Adipose tissue (tissue), 3 donors: ENCODE results near the gene MRPS7. TPM values are rescaled to one million over a fixed set of nuclear protein-coding genes. Genes with fewer than 3 reads are reported as not detected.
A peak's percentile ranks its signal among the peaks of the same experiment; 100 is the strongest.
"Not testable (repeated sequence)": the region's sequence is repeated elsewhere in the genome, so short reads cannot be mapped to it uniquely, and the experiment has no call there.

Source experiments
- H3K27ac ChIP-seq: one replicate; pipeline ENCODE4 v1.5.1; 2013; ENCODE audit warnings: low read depth, low read length
- WGBS, 3 donors: extraction: QIAGEN DNeasy Blood & Tissue Kit; methylation state at CpG; one replicate each; pipeline ENCODE4 v1.1.7; 2013; 5-methylcytosine and 5-hydroxymethylcytosine counted together
- polyA plus RNA-seq, 3 donors: library from polyadenylated mRNA; stranded (reverse); fragments of 200-250 nt; gene quantifications; one replicate each; pipeline ENCODE4 v1.2.3, GENCODE V29; 2013
- donor health status: healthy with polysubstance abuse.
- donor health status: Bipolar disorder and iron deficiency.
- donor health status: healthy.

Gene MRPS7
- polyA plus RNA-seq, 3 donors: 28.9 to 82.7 (median 51.6) TPM

DNA sequence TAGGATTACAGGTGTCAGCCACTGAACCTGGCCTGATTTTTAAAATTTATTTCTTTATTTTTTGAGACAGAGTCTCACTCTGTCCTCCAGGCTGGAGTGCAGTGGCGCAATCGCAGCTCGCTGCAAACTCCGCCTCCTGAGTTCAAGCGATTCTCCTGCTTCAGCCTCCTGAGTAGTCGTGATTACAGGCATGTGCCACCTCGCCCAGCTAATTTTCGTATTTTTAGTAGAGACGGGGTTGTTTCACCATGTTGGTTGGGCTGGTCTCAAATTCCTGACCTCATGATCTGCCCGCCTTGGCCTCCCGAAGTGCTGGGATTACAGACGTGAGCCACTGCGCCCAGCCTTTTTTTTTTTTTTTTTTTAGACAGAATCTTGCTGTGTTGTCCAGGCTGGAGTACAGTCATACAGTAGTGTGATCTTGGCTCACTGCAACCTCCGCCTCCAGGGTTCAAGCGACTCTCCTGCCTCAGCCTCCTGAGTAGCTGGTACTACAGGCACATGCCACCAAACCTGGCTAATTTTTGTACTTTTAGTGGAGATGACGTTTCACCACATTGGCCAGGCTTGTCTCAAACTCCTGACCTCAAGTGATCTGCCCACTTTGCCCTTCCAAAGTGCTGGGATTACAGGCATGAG lies 31.2 kb downstream of the MRPS7 start:
- H3K27ac ChIP-seq: not testable (repeated sequence)
- WGBS, 3 donors: 64 to 84% (median 65%) methylated on average over 15 to 16 of the region's 16 CpGs

DNA sequence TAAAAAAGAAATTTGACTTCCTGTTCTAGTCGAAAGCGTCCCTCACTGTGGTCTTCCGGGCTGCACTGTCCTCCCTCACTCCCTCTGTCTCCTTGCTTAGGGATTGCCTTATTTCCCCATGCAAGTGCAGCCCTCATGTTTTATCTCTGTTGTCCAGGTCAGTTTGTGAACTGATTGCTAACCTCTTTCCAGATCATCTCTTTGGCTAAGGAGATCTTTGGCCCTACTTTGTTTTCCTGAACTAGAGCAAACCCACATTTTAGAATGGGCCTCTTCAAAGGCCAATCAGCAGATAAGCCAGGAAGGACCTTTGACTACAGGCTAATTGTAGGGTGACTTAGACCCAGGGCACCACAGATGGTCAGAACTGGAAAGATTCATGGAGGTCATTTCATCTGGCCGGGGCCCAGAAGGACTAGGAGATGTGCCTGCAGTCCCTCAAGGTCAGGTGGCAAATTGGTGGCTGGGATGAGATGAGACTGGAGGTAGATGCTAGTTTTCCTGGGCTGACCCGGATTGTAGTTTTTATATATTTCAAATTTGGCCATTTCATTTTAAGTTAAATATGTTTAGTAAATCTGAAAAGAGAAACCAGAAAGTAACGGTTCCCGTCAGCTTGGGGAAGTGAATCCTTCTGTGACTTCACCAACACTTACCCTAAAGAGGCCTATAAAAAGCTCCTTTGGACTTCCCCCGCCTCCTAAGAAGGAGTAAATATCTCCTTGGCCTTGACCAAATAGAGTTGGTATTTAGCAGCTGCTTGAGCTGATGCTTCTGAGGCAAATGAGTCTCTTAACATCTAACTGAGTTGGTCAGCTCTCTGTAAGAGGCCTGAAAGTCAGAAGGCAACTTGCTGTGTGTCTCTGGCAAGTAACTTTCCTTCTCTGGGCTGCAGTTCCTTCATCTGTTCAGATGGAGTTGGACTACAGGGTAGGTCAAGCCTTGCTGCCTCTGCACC lies 33.8 kb downstream of the MRPS7 start:
- H3K27ac ChIP-seq: peak overlapping the region; percentile 44
- 55 to 82% (median 70%) methylated on average over 8 of the region's 8 CpGs for WGBS, 3 donors

GRCh38 chr17:75300280-75300679 lies 38.6 kb downstream of the MRPS7 start:
- H3K27ac ChIP-seq: no peak overlapping the region
- 69 to 80% (median 72%) methylated on average over 7 of the region's 7 CpGs for WGBS, 3 donors

GRCh38 chr17:75301049-75301448 lies 39.4 kb downstream of the MRPS7 start:
- no peak overlapping the region for H3K27ac ChIP-seq
- WGBS, 3 donors: 65 to 76% (median 73%) methylated on average over 9 of the region's 9 CpGs

- 76 to 88% (median 77%) methylated on average over 17 of the region's 17 CpGs for WGBS, 3 donors
- no peak overlapping the region for H3K27ac ChIP-seq
Measured at GRCh38 chr17:75301502-75302206, 40.0 kb downstream of the MRPS7 start.

DNA sequence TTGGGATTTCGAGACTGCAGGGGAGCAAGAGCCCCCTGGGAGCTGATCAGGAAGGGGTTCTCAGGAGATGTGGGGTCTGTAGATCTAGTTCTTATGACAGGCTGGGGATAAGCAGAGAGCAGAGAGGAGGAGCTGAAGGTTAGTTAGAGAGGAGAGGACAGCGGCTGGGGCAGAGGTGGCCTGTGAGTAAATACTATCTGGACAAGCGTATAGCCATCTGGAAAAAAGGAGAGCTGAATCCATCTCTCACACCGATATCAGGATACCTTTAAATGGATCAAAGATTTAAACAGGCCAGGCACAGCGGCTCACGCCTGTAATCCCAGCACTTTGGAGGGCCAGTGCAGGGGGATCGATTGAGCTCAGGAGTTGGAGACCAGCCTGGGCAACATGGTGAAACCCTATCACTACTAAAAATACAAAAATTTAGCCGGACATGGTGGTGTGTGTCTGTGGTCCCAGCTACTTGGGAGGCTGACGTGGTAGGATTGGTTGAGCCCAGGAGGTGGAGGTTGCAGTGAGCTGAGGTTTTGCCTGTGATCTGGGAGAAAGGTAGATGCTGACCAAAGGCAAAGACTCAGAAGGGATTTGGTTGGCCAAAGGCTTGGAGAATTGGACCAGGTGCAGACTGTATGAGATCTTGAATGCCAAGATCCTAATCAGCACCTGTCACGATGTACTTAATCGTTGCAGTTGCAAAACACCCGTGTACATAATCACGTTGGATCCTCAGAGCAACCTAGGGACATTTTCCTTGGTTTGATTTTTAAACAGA lies 46.5 kb downstream of the MRPS7 start:
- 70 to 74% (median 74%) methylated on average over 13 of the region's 13 CpGs for WGBS, 3 donors
- no peak overlapping the region for H3K27ac ChIP-seq

DNA sequence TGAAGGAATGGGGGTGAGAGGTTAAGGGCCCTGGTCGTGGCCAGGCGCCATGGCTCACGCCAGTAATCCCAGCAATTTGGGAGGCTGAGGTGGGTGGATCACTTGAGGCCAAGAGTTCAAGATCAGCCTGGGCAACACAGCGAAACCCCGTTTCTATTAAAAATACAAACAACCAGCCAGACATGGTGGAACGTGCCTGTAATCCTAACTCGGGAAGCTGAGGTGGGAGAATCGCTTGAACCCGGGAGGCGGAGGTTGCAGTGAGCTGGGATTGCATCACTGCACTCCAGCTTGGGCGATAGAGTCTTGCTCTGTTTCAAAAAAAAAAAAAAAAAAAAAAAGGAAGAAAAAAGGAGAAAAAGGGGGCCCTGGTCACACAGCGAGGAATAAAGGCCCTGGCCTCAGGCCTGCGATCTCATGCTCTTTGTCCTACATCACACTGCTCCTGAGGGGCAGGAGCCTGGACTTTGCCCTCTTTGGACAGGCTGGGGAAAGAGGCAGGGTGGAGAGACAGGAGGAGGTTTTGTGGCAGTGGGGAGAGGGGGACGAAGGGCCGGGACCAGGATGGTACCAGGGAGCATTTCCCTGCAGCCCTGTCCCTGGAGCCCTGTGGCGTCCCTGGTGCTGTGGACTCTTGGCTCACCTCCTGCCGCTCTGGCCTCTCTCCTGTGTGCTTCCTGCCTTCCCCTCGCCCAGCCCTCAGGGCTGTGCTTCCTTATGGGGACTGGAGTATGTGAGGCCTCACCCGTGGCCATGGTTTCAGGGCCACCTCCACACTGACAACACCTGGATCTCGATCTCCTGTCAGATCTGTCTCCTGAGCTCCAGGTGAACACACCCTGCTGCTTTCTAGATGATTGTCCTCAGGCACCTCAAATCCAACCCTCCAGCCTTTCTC lies 47.3 kb downstream of the MRPS7 start:
- 26 to 47% (median 37%) methylated on average over 20 of the region's 20 CpGs for WGBS, 3 donors
- H3K27ac ChIP-seq: peak overlapping the region; percentile 72

DNA sequence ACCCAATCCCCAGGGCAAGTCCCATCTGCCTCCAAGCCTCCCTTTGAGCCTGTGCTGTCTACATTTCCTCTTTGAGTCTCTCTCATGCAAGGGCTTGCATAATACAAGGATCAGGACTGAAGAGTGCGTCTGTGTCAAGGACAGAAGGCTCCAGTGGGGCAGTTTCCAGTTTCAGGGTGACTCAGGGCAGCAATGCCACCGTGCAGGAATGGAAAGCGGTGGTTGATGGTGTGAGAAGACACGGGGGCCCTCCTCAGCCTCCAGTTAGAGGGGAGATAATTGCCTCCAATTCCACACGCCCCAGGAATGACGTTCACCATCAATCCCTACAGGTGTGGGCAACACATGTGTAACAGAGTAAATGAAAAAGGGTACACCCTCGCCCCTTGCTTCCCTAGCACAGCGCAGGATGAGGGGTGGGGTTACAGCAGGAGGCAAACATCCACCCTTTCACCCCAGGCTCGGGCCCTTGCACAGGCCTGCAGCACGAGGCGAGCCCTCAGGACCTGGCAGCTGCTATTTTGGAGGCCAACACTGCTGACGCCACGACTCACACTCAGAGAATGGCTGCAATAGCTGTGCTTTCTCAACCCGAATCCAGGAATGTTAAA lies 52.4 kb downstream of the MRPS7 start:
- WGBS, 3 donors: 57 to 78% (median 60%) methylated on average over 14 of the region's 14 CpGs

DNA sequence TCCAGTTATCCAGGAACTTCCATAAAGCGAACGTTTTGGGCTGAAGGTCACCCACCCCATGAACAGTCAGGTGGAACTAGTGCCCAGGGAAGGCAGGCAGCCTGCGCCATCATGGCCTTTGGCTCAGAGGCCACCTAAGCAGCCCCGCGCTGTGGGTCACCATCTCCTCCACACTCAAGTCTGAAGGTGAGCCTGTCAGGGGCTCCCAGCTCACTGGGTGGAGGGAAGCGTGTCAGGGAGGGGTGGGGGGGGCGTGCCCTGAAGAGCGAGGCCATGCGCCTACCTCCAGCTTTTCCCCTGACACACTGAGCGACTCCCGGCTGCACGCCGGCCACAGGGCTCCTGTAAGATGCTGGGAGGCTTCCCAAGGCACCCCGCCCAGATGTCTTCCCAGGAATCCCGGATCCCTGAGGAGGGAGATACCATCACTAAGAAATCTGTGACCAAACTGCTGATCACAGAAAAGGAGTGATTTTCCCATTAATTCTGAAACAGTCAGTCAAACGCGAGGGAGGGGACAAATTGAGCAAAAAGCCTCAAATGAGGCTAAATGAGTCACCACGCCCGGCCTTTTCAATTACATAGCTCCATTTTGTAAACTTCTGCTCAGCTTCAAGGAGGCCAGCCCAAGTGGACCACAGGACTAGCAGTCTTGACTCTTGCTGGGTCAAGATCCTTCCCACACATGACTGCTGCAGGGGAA lies 54.0 kb downstream of the MRPS7 start:
- no peak overlapping the region for H3K27ac ChIP-seq
- WGBS, 3 donors: 66 to 82% (median 75%) methylated on average over 19 of the region's 19 CpGs

More for the DNA sequence above, 52.4 kb downstream of the MRPS7 start:
- no peak overlapping the region for H3K27ac ChIP-seq

Other genes with a start within 250 kb of the MRPS7 start
- gene MRPL58, start 249.2 kb upstream of the MRPS7 start, polyA plus RNA-seq: 10 to 100 TPM; 27.7 to 43.5 (median 39.3) TPM
- gene ATP5PD, start 214.9 kb upstream of the MRPS7 start, polyA plus RNA-seq: 100 to 1,000 TPM; 180 to 535 (median 429) TPM
- gene KCTD2, start 214.7 kb upstream of the MRPS7 start, polyA plus RNA-seq: 10 to 100 TPM in 2 of 3 donors, 1 to 10 TPM in 1; 8.4 to 31.6 (median 23.7) TPM
- 1 to 10 TPM; 2.0 to 7.1 (median 5.6) TPM for gene SLC16A5, start 173.9 kb upstream of the MRPS7 start, polyA plus RNA-seq
- 1 to 10 TPM; 2.9 to 6.1 (median 4.2) TPM for gene ARMC7, start 151.9 kb upstream of the MRPS7 start, polyA plus RNA-seq
- gene NT5C, start 130.1 kb upstream of the MRPS7 start, polyA plus RNA-seq: 10 to 100 TPM; 37.9 to 55.8 (median 51.3) TPM
- 10 to 100 TPM; 23.9 to 63.1 (median 56.7) TPM for gene JPT1, start 107.4 kb upstream of the MRPS7 start, polyA plus RNA-seq
- gene SUMO2, start 78.9 kb upstream of the MRPS7 start, polyA plus RNA-seq: 100 to 1,000 TPM in 1 of 3 donors, 10 to 100 TPM in 2; 31.2 to 122 (median 53.5) TPM
- 10 to 100 TPM; 26.8 to 40.3 (median 31.3) TPM for gene NUP85, start 56.2 kb upstream of the MRPS7 start, polyA plus RNA-seq
- 10 to 100 TPM; 16.3 to 28.2 (median 22.0) TPM for gene GGA3, start 273 bp upstream of the MRPS7 start, polyA plus RNA-seq
- gene MIF4GD, start 9.4 kb downstream of the MRPS7 start, polyA plus RNA-seq: 10 to 100 TPM; 18.0 to 21.6 (median 19.0) TPM
- gene SLC25A19, start 27.6 kb downstream of the MRPS7 start, polyA plus RNA-seq: 10 to 100 TPM in 2 of 3 donors, 1 to 10 TPM in 1; 8.1 to 13.8 (median 12.4) TPM
- 10 to 100 TPM; 23.7 to 73.0 (median 58.6) TPM for gene GRB2, start 143.8 kb downstream of the MRPS7 start, polyA plus RNA-seq
- gene TMEM94, start 194.8 kb downstream of the MRPS7 start, polyA plus RNA-seq: 10 to 100 TPM; 26.3 to 63.5 (median 47.1) TPM